Vagina (tissue), 2 donors: Measurements from ENCODE around the gene AFF3. TPM values are rescaled to one million over a fixed set of nuclear protein-coding genes. Genes with fewer than 3 reads are reported as not detected.

Source experiments
- DNase-seq, 2 donors: peaks; one replicate each; pipeline ENCODE4 v3.0.0-alpha.2; 2017; ENCODE audit errors: extremely low spot score in 2 of 2
- H3K27ac ChIP-seq: fragments of 200-600 bp; sonication (generic); one replicate; pipeline ENCODE4 v1.5.1; 2019
- H3K27me3 ChIP-seq: fragments of 200-600 bp; sonication (generic); one replicate; pipeline ENCODE4 v1.5.1; 2019
- H3K36me3 ChIP-seq, 2 donors: fragments of 200-600 bp; sonication (generic); one replicate each; pipeline ENCODE4 v1.5.1; 2017 to 2019
- H3K4me1 ChIP-seq: fragments of 200-600 bp; sonication (generic); one replicate; pipeline ENCODE4 v1.5.1; 2019
- H3K4me3 ChIP-seq, 2 donors: fragments of 200-600 bp; sonication (generic); 1 replicate in 1 of 2; 2 replicates in 1 of 2; pipeline ENCODE4 v1.5.1; 2016 to 2019
- H3K9me3 ChIP-seq: fragments of 200-600 bp; sonication (generic); one replicate; pipeline ENCODE4 v1.5.1; 2019
- CTCF ChIP-seq, 3 experiments: fragments of 450-650 bp in 2 of 3; fragments of 200-600 bp in 1 of 3; sonication (generic) in 1 of 3; IDR thresholded peaks; one replicate each; pipeline ENCODE4 v1.5.1; 2017 to 2019; ENCODE audit warnings: antibody characterized with exemption in 3 of 3, mild to moderate bottlenecking in 2 of 3, moderate library complexity in 2 of 3
- POLR2A ChIP-seq, 2 donors: fragments of 450-650 bp; IDR thresholded peaks; one replicate each; pipeline ENCODE4 v1.6.1; 2017; ENCODE audit warnings: antibody characterized with exemption in 2 of 2, mild to moderate bottlenecking in 2 of 2, moderate library complexity in 2 of 2
- POLR2AphosphoS5 ChIP-seq, 2 donors: sonication (generic); formaldehyde crosslinking; IDR thresholded peaks; one replicate each; pipeline ENCODE4 v1.9.0; 2017; ENCODE audit warnings: antibody characterized with exemption in 2 of 2, mild to moderate bottlenecking in 2 of 2, low read depth in 1 of 2; ENCODE audit not compliant: insufficient read depth in 1 of 2
- intact Hi-C: fragments of 100-400 bp; cut with DNase I; formaldehyde crosslinking; loops from one replicate; pipeline ENCODE4 v1.15.1; 2023
- total RNA-seq: library from RNA; depleted of rRNA; stranded (reverse); fragments of >200 nt; gene quantifications from one replicate; pipeline ENCODE4 v1.2.3, GENCODE V29; 2016

The AFF3 gene
- total RNA-seq, 1 donor from 2014 or later, result 7.6 TPM

- DNase-seq, result no peak
- TF ChIP-seq CTCF (IDR thresholded peaks at IDR 0.05) (no peak), POLR2A (IDR thresholded peaks at IDR 0.05) (no peak), POLR2AphosphoS5 (IDR thresholded peaks at IDR 0.05; ENCODE audit: insufficient read depth in 1 of 2, low read depth in 1 of 2) (no peak)
- H3K9me3 ChIP-seq, result no peaks in the 10 kb centered on the region
- no peaks in the 10 kb centered on the region for H3K4me1 ChIP-seq
- H3K27ac ChIP-seq, result no peak overlapping the region
- intact Hi-C loops, result no loop called here
- H3K27me3 ChIP-seq, result no peaks in the 10 kb centered on the region
- H3K36me3 ChIP-seq, result no peaks in the 10 kb centered on the region
- H3K4me3 ChIP-seq, result no peak overlapping the region
Measured at GRCh38 chr2:100151310-100151709, 8.9 kb upstream of the AFF3 start.

- Histone ChIP-seq H3K4me3 (no peak overlapping the region), H3K4me1 (no peaks in the 10 kb centered on the region), H3K27me3 (no peaks in the 10 kb centered on the region), H3K27ac (no peak overlapping the region), H3K36me3 (no peaks in the 10 kb centered on the region), H3K9me3 (no peaks in the 10 kb centered on the region)
- TF ChIP-seq POLR2A (IDR thresholded peaks at IDR 0.05) (no peak), POLR2AphosphoS5 (IDR thresholded peaks at IDR 0.05; ENCODE audit: insufficient read depth in 1 of 2, low read depth in 1 of 2) (no peak), CTCF (IDR thresholded peaks at IDR 0.05) (no peak)
- no peak for DNase-seq
- intact Hi-C loops, result no loop called here
Measured at GRCh38 chr2:100148883-100149282, 6.5 kb upstream of the AFF3 start.

GRCh38 chr2:100146657-100146960 is 4.2 kb upstream of the AFF3 start:
- no peaks in the 10 kb centered on the region for H3K9me3 ChIP-seq
- intact Hi-C loops, result no loop called here
- no peaks in the 10 kb centered on the region for H3K36me3 ChIP-seq
- H3K4me1 ChIP-seq, result no peaks in the 10 kb centered on the region
- H3K4me3 ChIP-seq, result no peak overlapping the region
- no peak for DNase-seq
- TF ChIP-seq POLR2A (IDR thresholded peaks at IDR 0.05) (no peak), POLR2AphosphoS5 (IDR thresholded peaks at IDR 0.05; ENCODE audit: insufficient read depth in 1 of 2, low read depth in 1 of 2) (no peak), CTCF (IDR thresholded peaks at IDR 0.05) (no peak)
- H3K27ac ChIP-seq, result no peak overlapping the region
- no peaks in the 10 kb centered on the region for H3K27me3 ChIP-seq

GRCh38 chr2:100145893-100146656 is 3.7 kb upstream of the AFF3 start:
- H3K36me3 ChIP-seq, result no peaks in the 10 kb centered on the region
- H3K9me3 ChIP-seq, result no peaks in the 10 kb centered on the region
- DNase-seq, result peak in 1 of 2 donors; percentile 94
- no peak overlapping the region for H3K4me3 ChIP-seq
- no peak for TF ChIP-seq POLR2AphosphoS5 (IDR thresholded peaks at IDR 0.05; ENCODE audit: insufficient read depth in 1 of 2, low read depth in 1 of 2)
- TF ChIP-seq CTCF (IDR thresholded peaks at IDR 0.05), result no peak
- TF ChIP-seq POLR2A (IDR thresholded peaks at IDR 0.05), result no peak
- no peak overlapping the region for H3K27ac ChIP-seq
- no peaks in the 10 kb centered on the region for H3K27me3 ChIP-seq
- intact Hi-C loops, result no loop called here
- H3K4me1 ChIP-seq, result no peaks in the 10 kb centered on the region

GRCh38 chr2:100143286-100143685 is 896 bp upstream of the AFF3 start:
- TF ChIP-seq POLR2A (IDR thresholded peaks at IDR 0.05) (no peak), CTCF (IDR thresholded peaks at IDR 0.05) (no peak), POLR2AphosphoS5 (IDR thresholded peaks at IDR 0.05; ENCODE audit: insufficient read depth in 1 of 2, low read depth in 1 of 2) (no peak)
- no peaks in the 10 kb centered on the region for H3K9me3 ChIP-seq
- H3K27ac ChIP-seq, result no peak overlapping the region
- H3K36me3 ChIP-seq, result no peaks in the 10 kb centered on the region
- no peaks in the 10 kb centered on the region for H3K27me3 ChIP-seq
- intact Hi-C loops, result no loop called here
- H3K4me1 ChIP-seq, result no peaks in the 10 kb centered on the region
- DNase-seq, result no peak
- H3K4me3 ChIP-seq, result no peak overlapping the region
